T-helper 2 cell treated with Interferon-gamma antibody and Interleukin-4, amounts not matched to agents 5 μg/mL and 100 μg/mL, for 36 hours (primary cell): ENCODE measurements around the gene SRSF6.
"Not testable (repeated sequence)": the region's sequence is repeated elsewhere in the genome, so short reads cannot be mapped to it uniquely, and the experiment has no call there.

Experiments
- DNase-seq: peaks from one replicate; pipeline ENCODE4 v3.0.0; 2021; ENCODE audit warnings: low spot score
- H3K27ac Mint-ChIP-seq: one replicate; pipeline ENCODE4 v1.8.0; 2021; ENCODE audit warnings: mild to moderate bottlenecking, mixed read lengths
- H3K27me3 Mint-ChIP-seq: one replicate; pipeline ENCODE4 v1.8.0; 2021; ENCODE audit warnings: low read depth, mixed read lengths
- H3K36me3 Mint-ChIP-seq: one replicate; pipeline ENCODE4 v1.8.0; 2021; ENCODE audit warnings: low read depth, mixed read lengths
- H3K4me1 Mint-ChIP-seq: one replicate; pipeline ENCODE4 v1.8.0; 2021; ENCODE audit warnings: low read depth, mixed read lengths
- H3K4me3 Mint-ChIP-seq: one replicate; pipeline ENCODE4 v1.8.0; 2022; ENCODE audit warnings: mild to moderate bottlenecking, moderate library complexity, mixed read lengths
- H3K9me3 Mint-ChIP-seq: one replicate; pipeline ENCODE4 v1.8.0; 2021; ENCODE audit warnings: mixed read lengths

Gene SRSF6

GRCh38 chr20:43457640-43458421 lies at the start of gene SRSF6:
TSS of gene SRSF6 (plus strand) at chr20:43457896. CDS start at chr20:43458034, 138 bp downstream.
- Mint-ChIP-seq H3K9me3 (no peaks in the 10 kb centered on the region), H3K4me1 (peaks cover 26% of the 10 kb centered on the region), H3K4me3 (peak within 1 kb of the TSS; percentile 95), H3K27ac (peak within 1 kb of the TSS; percentile 99), H3K36me3 (peaks cover 42% of the 10 kb centered on the region), H3K27me3 (peaks cover 14% of the 10 kb centered on the region)
- DNase-seq, result peak; percentile 92

GRCh38 chr20:43408848-43409576 lies 48.7 kb upstream of the SRSF6 start:
- Mint-ChIP-seq H3K9me3 (no peaks in the 10 kb centered on the region), H3K27me3 (no peaks in the 10 kb centered on the region), H3K36me3 (no peaks in the 10 kb centered on the region), H3K4me1 (no peaks in the 10 kb centered on the region), H3K27ac (no peak overlapping the region), H3K4me3 (no peak overlapping the region)
- DNase-seq, result no peak

GRCh38 chr20:43409577-43409913 lies 48.2 kb upstream of the SRSF6 start:
- Mint-ChIP-seq H3K9me3 (no peaks in the 10 kb centered on the region), H3K4me1 (no peaks in the 10 kb centered on the region), H3K36me3 (no peaks in the 10 kb centered on the region), H3K4me3 (no peak overlapping the region), H3K27me3 (no peaks in the 10 kb centered on the region), H3K27ac (no peak overlapping the region)
- DNase-seq, result no peak

GRCh38 chr20:43415661-43416430 lies 41.9 kb upstream of the SRSF6 start:
- H3K4me3 Mint-ChIP-seq, result no peak overlapping the region
- no peak for DNase-seq
- H3K4me1 Mint-ChIP-seq, result no peaks in the 10 kb centered on the region
- H3K27ac Mint-ChIP-seq, result no peak overlapping the region
- no peaks in the 10 kb centered on the region for H3K36me3 Mint-ChIP-seq
- peaks cover 22% of the 10 kb centered on the region for H3K9me3 Mint-ChIP-seq
- H3K27me3 Mint-ChIP-seq, result no peaks in the 10 kb centered on the region

- Mint-ChIP-seq H3K9me3 (peaks cover 26% of the 10 kb centered on the region), H3K4me1 (no peaks in the 10 kb centered on the region), H3K4me3 (no peak overlapping the region), H3K27ac (no peak overlapping the region), H3K27me3 (no peaks in the 10 kb centered on the region), H3K36me3 (no peaks in the 10 kb centered on the region)
- DNase-seq, result no peak
Observed at GRCh38 chr20:43416591-43417228, 41.0 kb upstream of the SRSF6 start.

GRCh38 chr20:43420192-43420591 lies 37.5 kb upstream of the SRSF6 start:
- Mint-ChIP-seq H3K4me1 (no peaks in the 10 kb centered on the region), H3K27me3 (no peaks in the 10 kb centered on the region), H3K9me3 (peaks cover 26% of the 10 kb centered on the region), H3K36me3 (no peaks in the 10 kb centered on the region), H3K27ac (no peak overlapping the region), H3K4me3 (no peak overlapping the region)
- DNase-seq, result no peak

GRCh38 chr20:43420913-43421312 lies 36.8 kb upstream of the SRSF6 start:
- DNase-seq, H3K27ac Mint-ChIP-seq, H3K4me1 Mint-ChIP-seq, H3K4me3 Mint-ChIP-seq, H3K27me3 Mint-ChIP-seq, H3K36me3 Mint-ChIP-seq: not testable (repeated sequence)
- H3K9me3 Mint-ChIP-seq, result peaks cover 26% of the 10 kb centered on the region

GRCh38 chr20:43426172-43426571 lies 31.5 kb upstream of the SRSF6 start:
- Mint-ChIP-seq H3K9me3 (peaks cover under 1% of the 10 kb centered on the region), H3K27ac (no peak overlapping the region), H3K4me1 (no peaks in the 10 kb centered on the region), H3K27me3 (no peaks in the 10 kb centered on the region), H3K4me3 (no peak overlapping the region), H3K36me3 (no peaks in the 10 kb centered on the region)
- DNase-seq, result no peak

GRCh38 chr20:43430265-43431133 lies 27.2 kb upstream of the SRSF6 start:
- Mint-ChIP-seq H3K27me3 (peaks cover 16% of the 10 kb centered on the region), H3K36me3 (no peaks in the 10 kb centered on the region), H3K9me3 (no peaks in the 10 kb centered on the region), H3K4me1 (no peaks in the 10 kb centered on the region), H3K4me3 (no peak overlapping the region), H3K27ac (no peak overlapping the region)
- DNase-seq, result no peak

- H3K9me3 Mint-ChIP-seq, result no peaks in the 10 kb centered on the region
- no peaks in the 10 kb centered on the region for H3K36me3 Mint-ChIP-seq
- no peak overlapping the region for H3K4me3 Mint-ChIP-seq
- no peak overlapping the region for H3K27ac Mint-ChIP-seq
- H3K27me3 Mint-ChIP-seq, result peaks cover 16% of the 10 kb centered on the region
- DNase-seq, result no peak
- no peaks in the 10 kb centered on the region for H3K4me1 Mint-ChIP-seq
Observed at GRCh38 chr20:43431134-43431519, 26.6 kb upstream of the SRSF6 start.

- Mint-ChIP-seq H3K4me1 (no peaks in the 10 kb centered on the region), H3K27ac (no peak overlapping the region), H3K27me3 (peaks cover 16% of the 10 kb centered on the region), H3K36me3 (no peaks in the 10 kb centered on the region), H3K4me3 (no peak overlapping the region), H3K9me3 (no peaks in the 10 kb centered on the region)
- DNase-seq, result no peak
Observed at GRCh38 chr20:43432498-43432897, 25.2 kb upstream of the SRSF6 start.

GRCh38 chr20:43433250-43433854 lies 24.3 kb upstream of the SRSF6 start:
- H3K27ac Mint-ChIP-seq, result no peak overlapping the region
- H3K27me3 Mint-ChIP-seq, result peaks cover 16% of the 10 kb centered on the region
- H3K4me3 Mint-ChIP-seq, result no peak overlapping the region
- no peaks in the 10 kb centered on the region for H3K4me1 Mint-ChIP-seq
- no peak for DNase-seq
- H3K36me3 Mint-ChIP-seq, result no peaks in the 10 kb centered on the region
- no peaks in the 10 kb centered on the region for H3K9me3 Mint-ChIP-seq

- Mint-ChIP-seq H3K4me3 (no peak overlapping the region), H3K27ac (no peak overlapping the region), H3K36me3 (no peaks in the 10 kb centered on the region)
Observed at GRCh38 chr20:43434565-43434964, 23.1 kb upstream of the SRSF6 start.

More at GRCh38 chr20:43434565-43434964, 23.1 kb upstream of the SRSF6 start:
- DNase-seq, result no peak
- H3K9me3 Mint-ChIP-seq, result peaks cover 7% of the 10 kb centered on the region
- H3K27me3 Mint-ChIP-seq, result peaks cover 16% of the 10 kb centered on the region
- H3K4me1 Mint-ChIP-seq, result peaks cover 5% of the 10 kb centered on the region
